SK-N-SH treated with all-trans-retinoic acid at 6 μM for 48 hours (cell line): Measurements from ENCODE around the gene BSDC1.

Experiments
- ATAC-seq: fragments of 200-7000 bp; cut with Tn5 transposase; 3 replicates; pipeline ENCODE4 v1.9.1; 2020; ENCODE audit warnings: mild to moderate bottlenecking, moderate library complexity
- ARNTL ChIP-seq: fragments of 450-650 bp; formaldehyde crosslinking; IDR thresholded peaks from 2 replicates; pipeline ENCODE4 v1.5.0; 2020; ENCODE audit warnings: low read depth, mild to moderate bottlenecking, moderate library complexity, borderline replicate concordance
- BACH2 ChIP-seq: fragments of 250-450 bp; sonication (Bioruptor Pico); IDR thresholded peaks from 2 replicates; pipeline ENCODE4 v1.9.0; 2021; ENCODE audit warnings: mild to moderate bottlenecking, borderline replicate concordance
- ESRRG ChIP-seq: fragments of 250-450 bp; sonication (Bioruptor Pico); IDR thresholded peaks from 2 replicates; pipeline ENCODE4 v1.6.1; 2021; ENCODE audit warnings: mild to moderate bottlenecking
- GLIS3 ChIP-seq: fragments of 250-450 bp; sonication (Bioruptor Pico); IDR thresholded peaks from 2 replicates; pipeline ENCODE4 v1.5.0; 2020; ENCODE audit warnings: mild to moderate bottlenecking, moderate library complexity
- ISL1 ChIP-seq: fragments of 250-450 bp; sonication (Bioruptor Pico); IDR thresholded peaks from 2 replicates; pipeline ENCODE4 v2.1.2; 2022; ENCODE audit warnings: mild to moderate bottlenecking, moderate library complexity
- OSR1 ChIP-seq: fragments of 250-450 bp; sonication (Bioruptor Pico); IDR thresholded peaks from 2 replicates; pipeline ENCODE4 v1.8.0; 2022; ENCODE audit warnings: moderate library complexity, mild to moderate bottlenecking, inconsistent platforms
- RARB ChIP-seq: fragments of 250-450 bp; sonication (Bioruptor Pico); IDR thresholded peaks from 2 replicates; pipeline ENCODE4 v1.8.0; 2021; ENCODE audit warnings: mild to moderate bottlenecking, moderate library complexity
- SNAI2 ChIP-seq: fragments of 250-450 bp; sonication (Bioruptor Pico); IDR thresholded peaks from 2 replicates; pipeline ENCODE4 v1.5.0; 2020; ENCODE audit warnings: mild to moderate bottlenecking, moderate library complexity
- TCF4 ChIP-seq: fragments of 250-450 bp; sonication (Bioruptor Pico); IDR thresholded peaks from 2 replicates; pipeline ENCODE4 v1.8.0; 2021; ENCODE audit warnings: mild to moderate bottlenecking, moderate library complexity, borderline replicate concordance
- TOX ChIP-seq: fragments of 250-450 bp; sonication (Bioruptor Pico); IDR thresholded peaks from 2 replicates; pipeline ENCODE4 v1.8.0; 2021; ENCODE audit warnings: mild to moderate bottlenecking, moderate library complexity, borderline replicate concordance
- ZC3H10 ChIP-seq: fragments of 250-450 bp; sonication (Bioruptor Pico); IDR thresholded peaks from 2 replicates; pipeline ENCODE4 v1.5.1; 2021; ENCODE audit warnings: mild to moderate bottlenecking, moderate library complexity
- ZFP30 ChIP-seq: fragments of 450-650 bp; formaldehyde crosslinking; IDR thresholded peaks from 2 replicates; pipeline ENCODE4 v1.5.0; 2022; ENCODE audit warnings: mild to moderate bottlenecking, moderate library complexity
- ZNF565 ChIP-seq: fragments of 450-650 bp; formaldehyde crosslinking; conservative IDR thresholded peaks from 2 replicates; pipeline ENCODE4 v1.5.0; 2020; ENCODE audit warnings: low read depth, mild to moderate bottlenecking, moderate library complexity
- ZNF70 ChIP-seq: fragments of 450-650 bp; formaldehyde crosslinking; IDR thresholded peaks from 2 replicates; pipeline ENCODE4 v1.5.0; 2020; ENCODE audit warnings: mild to moderate bottlenecking, moderate library complexity
- TF ChIP-seq, protein P1 (sequence below): fragments of 250-450 bp; sonication (Bioruptor Pico); IDR thresholded peaks from 2 replicates; pipeline ENCODE4 v1.5.1; 2020; ENCODE audit warnings: low read depth, mild to moderate bottlenecking, moderate library complexity
- TF ChIP-seq, protein P2 (sequence below): fragments of 250-450 bp; sonication (Bioruptor Pico); IDR thresholded peaks from 2 replicates; pipeline ENCODE4 v1.8.0; 2020; ENCODE audit warnings: mild to moderate bottlenecking, moderate library complexity, borderline replicate concordance
- TF ChIP-seq, protein P3 (sequence below): fragments of 250-450 bp; sonication (Bioruptor Pico); IDR thresholded peaks from 2 replicates; pipeline ENCODE4 v1.8.0; 2021; ENCODE audit warnings: low read depth, mild to moderate bottlenecking, moderate library complexity, borderline replicate concordance
- TF ChIP-seq, protein P4 (sequence below): fragments of 250-450 bp; sonication (Bioruptor Pico); IDR thresholded peaks from 2 replicates; pipeline ENCODE4 v1.5.1; 2021; ENCODE audit warnings: mild to moderate bottlenecking, moderate library complexity
- TF ChIP-seq, protein P5 (sequence below): fragments of 250-450 bp; sonication (Bioruptor Pico); IDR thresholded peaks from 2 replicates; pipeline ENCODE4 v1.5.0; 2020; ENCODE audit warnings: mild to moderate bottlenecking, moderate library complexity

The BSDC1 gene

DNA sequence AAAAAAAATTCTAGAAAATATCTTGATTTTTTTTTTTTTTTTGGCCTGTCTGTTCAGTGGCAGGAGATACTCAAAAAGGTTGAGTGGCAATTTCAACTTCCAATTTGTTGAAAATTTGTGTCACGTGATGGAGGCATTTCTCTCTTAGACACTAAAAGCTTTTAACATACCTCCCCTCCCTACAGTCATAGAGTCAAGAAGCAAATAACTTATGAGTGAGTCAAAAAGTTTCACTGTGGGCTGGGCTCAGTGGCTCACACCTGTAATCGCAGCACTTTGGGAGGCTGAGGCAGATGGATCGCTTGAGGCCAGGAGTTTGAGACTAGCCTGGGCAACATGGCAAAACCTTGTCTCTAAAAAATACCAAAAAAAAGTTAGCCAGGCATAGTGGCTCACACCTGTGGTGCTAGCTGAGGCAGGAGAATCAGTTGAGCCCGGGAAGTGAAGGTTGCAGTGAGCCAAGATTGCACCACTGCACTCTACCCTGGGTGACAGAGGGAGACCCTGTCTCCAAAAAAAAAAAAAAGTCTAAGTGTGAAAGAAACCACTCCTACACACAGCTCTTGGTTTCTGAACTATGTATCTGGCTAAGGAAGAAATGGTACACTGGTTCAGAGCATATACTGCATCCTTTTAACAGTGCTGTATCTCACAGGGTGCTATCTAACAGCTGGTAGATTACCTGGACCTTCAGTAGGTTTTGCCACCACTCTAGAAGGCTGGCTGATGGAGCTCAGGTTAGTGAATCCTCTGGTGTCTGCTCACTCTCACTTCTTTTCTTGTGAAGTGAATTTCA lies 11.6 kb upstream of the BSDC1 start:
- TF ChIP-seq OSR1 (CRISPR knock-in tag) (no peak), RARB (CRISPR knock-in tag) (no peak), ZFP30 (CRISPR knock-in tag) (no peak), ZC3H10 (no peak)
- TF ChIP-seq, protein P1, sequence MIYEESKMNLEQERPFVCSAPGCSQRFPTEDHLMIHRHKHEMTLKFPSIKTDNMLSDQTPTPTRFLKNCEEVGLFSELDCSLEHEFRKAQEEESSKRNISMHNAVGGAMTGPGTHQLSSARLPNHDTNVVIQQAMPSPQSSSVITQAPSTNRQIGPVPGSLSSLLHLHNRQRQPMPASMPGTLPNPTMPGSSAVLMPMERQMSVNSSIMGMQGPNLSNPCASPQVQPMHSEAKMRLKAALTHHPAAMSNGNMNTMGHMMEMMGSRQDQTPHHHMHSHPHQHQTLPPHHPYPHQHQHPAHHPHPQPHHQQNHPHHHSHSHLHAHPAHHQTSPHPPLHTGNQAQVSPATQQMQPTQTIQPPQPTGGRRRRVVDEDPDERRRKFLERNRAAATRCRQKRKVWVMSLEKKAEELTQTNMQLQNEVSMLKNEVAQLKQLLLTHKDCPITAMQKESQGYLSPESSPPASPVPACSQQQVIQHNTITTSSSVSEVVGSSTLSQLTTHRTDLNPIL, result no peak
- TF ChIP-seq, protein P2, sequence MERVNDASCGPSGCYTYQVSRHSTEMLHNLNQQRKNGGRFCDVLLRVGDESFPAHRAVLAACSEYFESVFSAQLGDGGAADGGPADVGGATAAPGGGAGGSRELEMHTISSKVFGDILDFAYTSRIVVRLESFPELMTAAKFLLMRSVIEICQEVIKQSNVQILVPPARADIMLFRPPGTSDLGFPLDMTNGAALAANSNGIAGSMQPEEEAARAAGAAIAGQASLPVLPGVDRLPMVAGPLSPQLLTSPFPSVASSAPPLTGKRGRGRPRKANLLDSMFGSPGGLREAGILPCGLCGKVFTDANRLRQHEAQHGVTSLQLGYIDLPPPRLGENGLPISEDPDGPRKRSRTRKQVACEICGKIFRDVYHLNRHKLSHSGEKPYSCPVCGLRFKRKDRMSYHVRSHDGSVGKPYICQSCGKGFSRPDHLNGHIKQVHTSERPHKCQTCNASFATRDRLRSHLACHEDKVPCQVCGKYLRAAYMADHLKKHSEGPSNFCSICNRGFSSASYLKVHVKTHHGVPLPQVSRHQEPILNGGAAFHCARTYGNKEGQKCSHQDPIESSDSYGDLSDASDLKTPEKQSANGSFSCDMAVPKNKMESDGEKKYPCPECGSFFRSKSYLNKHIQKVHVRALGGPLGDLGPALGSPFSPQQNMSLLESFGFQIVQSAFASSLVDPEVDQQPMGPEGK (CRISPR knock-in tag), result no peak
- no peak for ATAC-seq

DNA sequence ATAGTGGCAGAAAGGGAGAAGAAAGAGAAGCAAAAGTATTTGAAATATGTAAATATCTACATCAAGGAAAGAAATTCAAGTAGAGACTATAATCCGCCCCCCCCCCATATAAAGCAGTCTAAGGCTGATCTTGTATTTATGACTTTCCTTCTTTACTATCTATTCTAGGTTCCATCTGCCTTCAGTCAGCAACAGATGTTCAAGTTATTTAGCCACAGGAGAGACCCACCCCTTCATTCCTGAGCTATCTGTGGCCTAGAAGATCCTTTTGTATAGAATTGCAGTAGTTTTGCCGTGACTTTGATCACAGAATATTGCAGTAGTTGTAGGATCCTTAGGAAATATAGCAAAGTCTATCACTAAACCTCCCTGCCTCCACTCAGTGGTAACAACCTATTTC lies 10.7 kb upstream of the BSDC1 start:
- no peak for TF ChIP-seq ZNF565 (CRISPR knock-in tag)
- TF ChIP-seq GLIS3, result no peak
- TF ChIP-seq, protein P2 (CRISPR knock-in tag), result no peak
- TF ChIP-seq, protein P1, result no peak
- TF ChIP-seq TOX (CRISPR knock-in tag), result no peak
- TF ChIP-seq, protein P3, sequence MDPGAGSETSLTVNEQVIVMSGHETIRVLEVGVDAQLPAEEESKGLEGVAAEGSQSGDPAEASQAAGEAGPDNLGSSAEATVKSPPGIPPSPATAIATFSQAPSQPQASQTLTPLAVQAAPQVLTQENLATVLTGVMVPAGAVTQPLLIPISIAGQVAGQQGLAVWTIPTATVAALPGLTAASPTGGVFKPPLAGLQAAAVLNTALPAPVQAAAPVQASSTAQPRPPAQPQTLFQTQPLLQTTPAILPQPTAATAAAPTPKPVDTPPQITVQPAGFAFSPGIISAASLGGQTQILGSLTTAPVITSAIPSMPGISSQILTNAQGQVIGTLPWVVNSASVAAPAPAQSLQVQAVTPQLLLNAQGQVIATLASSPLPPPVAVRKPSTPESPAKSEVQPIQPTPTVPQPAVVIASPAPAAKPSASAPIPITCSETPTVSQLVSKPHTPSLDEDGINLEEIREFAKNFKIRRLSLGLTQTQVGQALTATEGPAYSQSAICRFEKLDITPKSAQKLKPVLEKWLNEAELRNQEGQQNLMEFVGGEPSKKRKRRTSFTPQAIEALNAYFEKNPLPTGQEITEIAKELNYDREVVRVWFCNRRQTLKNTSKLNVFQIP (CRISPR knock-in tag), result no peak
- TF ChIP-seq, protein P4, sequence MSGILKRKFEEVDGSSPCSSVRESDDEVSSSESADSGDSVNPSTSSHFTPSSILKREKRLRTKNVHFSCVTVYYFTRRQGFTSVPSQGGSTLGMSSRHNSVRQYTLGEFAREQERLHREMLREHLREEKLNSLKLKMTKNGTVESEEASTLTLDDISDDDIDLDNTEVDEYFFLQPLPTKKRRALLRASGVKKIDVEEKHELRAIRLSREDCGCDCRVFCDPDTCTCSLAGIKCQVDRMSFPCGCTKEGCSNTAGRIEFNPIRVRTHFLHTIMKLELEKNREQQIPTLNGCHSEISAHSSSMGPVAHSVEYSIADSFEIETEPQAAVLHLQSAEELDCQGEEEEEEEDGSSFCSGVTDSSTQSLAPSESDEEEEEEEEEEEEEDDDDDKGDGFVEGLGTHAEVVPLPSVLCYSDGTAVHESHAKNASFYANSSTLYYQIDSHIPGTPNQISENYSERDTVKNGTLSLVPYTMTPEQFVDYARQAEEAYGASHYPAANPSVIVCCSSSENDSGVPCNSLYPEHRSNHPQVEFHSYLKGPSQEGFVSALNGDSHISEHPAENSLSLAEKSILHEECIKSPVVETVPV (CRISPR knock-in tag), result no peak
- TF ChIP-seq BACH2 (CRISPR knock-in tag), result no peak
- TF ChIP-seq ESRRG (CRISPR knock-in tag), result no peak
- TF ChIP-seq ISL1 (CRISPR knock-in tag), result no peak
- TF ChIP-seq OSR1 (CRISPR knock-in tag), result no peak
- no peak for TF ChIP-seq ZNF70 (CRISPR knock-in tag)
- TF ChIP-seq SNAI2, result no peak
- no peak for TF ChIP-seq ARNTL (CRISPR knock-in tag)
- no peak for TF ChIP-seq TCF4 (CRISPR knock-in tag)
- TF ChIP-seq, protein P5, sequence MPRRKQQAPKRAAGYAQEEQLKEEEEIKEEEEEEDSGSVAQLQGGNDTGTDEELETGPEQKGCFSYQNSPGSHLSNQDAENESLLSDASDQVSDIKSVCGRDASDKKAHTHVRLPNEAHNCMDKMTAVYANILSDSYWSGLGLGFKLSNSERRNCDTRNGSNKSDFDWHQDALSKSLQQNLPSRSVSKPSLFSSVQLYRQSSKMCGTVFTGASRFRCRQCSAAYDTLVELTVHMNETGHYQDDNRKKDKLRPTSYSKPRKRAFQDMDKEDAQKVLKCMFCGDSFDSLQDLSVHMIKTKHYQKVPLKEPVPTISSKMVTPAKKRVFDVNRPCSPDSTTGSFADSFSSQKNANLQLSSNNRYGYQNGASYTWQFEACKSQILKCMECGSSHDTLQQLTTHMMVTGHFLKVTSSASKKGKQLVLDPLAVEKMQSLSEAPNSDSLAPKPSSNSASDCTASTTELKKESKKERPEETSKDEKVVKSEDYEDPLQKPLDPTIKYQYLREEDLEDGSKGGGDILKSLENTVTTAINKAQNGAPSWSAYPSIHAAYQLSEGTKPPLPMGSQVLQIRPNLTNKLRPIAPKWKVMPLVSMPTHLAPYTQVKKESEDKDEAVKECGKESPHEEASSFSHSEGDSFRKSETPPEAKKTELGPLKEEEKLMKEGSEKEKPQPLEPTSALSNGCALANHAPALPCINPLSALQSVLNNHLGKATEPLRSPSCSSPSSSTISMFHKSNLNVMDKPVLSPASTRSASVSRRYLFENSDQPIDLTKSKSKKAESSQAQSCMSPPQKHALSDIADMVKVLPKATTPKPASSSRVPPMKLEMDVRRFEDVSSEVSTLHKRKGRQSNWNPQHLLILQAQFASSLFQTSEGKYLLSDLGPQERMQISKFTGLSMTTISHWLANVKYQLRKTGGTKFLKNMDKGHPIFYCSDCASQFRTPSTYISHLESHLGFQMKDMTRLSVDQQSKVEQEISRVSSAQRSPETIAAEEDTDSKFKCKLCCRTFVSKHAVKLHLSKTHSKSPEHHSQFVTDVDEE (CRISPR knock-in tag), result no peak
- TF ChIP-seq, all 23 proteins: peak for 0
- no peak for ATAC-seq
